ENCODE measurements around the gene ALDH7A1.
"Not testable (repeated sequence)": the region's sequence is repeated elsewhere in the genome, so short reads cannot be mapped to it uniquely, and the experiment has no call there.

DNA sequence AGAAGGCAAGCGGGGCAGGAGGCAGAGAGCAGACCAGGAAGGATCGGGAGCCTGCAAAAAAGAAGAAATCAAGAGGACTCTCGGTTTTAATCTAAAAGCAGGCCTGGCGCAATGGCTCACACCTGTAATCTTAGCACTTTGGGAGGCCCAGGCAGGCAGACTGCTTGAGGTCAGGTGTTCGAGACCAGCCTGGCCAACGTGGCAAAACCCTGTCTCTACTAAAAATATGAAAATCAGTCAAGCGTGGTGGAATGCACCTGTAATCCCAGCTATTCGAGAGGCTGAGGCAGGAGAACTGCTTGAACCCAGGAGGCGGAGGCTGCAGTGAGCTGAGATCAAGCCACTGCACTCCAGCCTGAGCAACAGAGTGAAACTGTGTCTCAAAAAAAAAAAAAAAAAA, 39.9 kb downstream of the ALDH7A1 start:
- TF ChIP-seq CTCF (IDR thresholded peaks at IDR 0.05; ENCODE audit: low read length); EZH2 (IDR thresholded peaks at IDR 0.05; ENCODE audit: borderline replicate concordance, low read length): not testable (repeated sequence)

Measured in OCI-LY1 (cell line).